Measurements from ENCODE around the gene VAMP5. TPM values are rescaled to one million over a fixed set of nuclear protein-coding genes. Genes with fewer than 3 reads are reported as not detected.
A peak's percentile ranks its signal among the peaks of the same experiment; 100 is the strongest.

The VAMP5 gene
- total RNA-seq (2021), result 6.3 to 7.4 TPM (median 7.0 TPM) in 3 replicates
- percentile 40 among the genes with signal in this experiment for Bru-seq, nascent RNA
- long read RNA-seq, experiment 1, partial matches to known transcripts, result 0 of 4 reads
- long read RNA-seq, experiment 1, other reads (novel, unspliced or antisense), result 1 of 4 reads
- long read RNA-seq, experiment 2, partial matches to known transcripts, result 0 of 1 reads
- long read RNA-seq, experiment 2, other reads (novel, unspliced or antisense), result 0 of 1 reads
- long read RNA-seq, experiment 3, result 0 reads

- Mint-ChIP-seq H3K4me3 (peak within 1 kb of the TSS; percentile 65), H3K4me1 (peaks cover 19% of the 10 kb centered on the region), H3K27ac (no peak within 1 kb of the TSS; the same call in 1 of the 2 replicates), H3K9me3 (no peaks in the 10 kb centered on the region), H3K36me3 (0 out of 2 replicates have a peak, but pooled peaks cover 3% of the 10 kb centered on the region), H3K27me3 (ENCODE audit: low read depth) (peaks cover 40% of the 10 kb centered on the region)
- ATAC-seq (peak; percentile 75), DNase-seq (ENCODE audit: low spot score) (no peak)
- TF ChIP-seq ZNF532 (CRISPR knock-in tag; IDR thresholded peaks at IDR 0.05; ENCODE audit: borderline replicate concordance) (no peak), GABPB1 (CRISPR knock-in tag; IDR thresholded peaks at IDR 0.05) (peak; percentile 12; the same call in 1 of the 2 replicates), RELA (CRISPR knock-in tag; IDR thresholded peaks at IDR 0.05; ENCODE audit: borderline replicate concordance) (no peak), FOXP1 (CRISPR knock-in tag; IDR thresholded peaks at IDR 0.05; ENCODE audit: borderline replicate concordance) (0 out of 2 replicates have a peak, but pooled peaks have one; percentile 35), IRF2 (CRISPR knock-in tag; IDR thresholded peaks at IDR 0.05; ENCODE audit: borderline replicate concordance, low read depth) (no peak), SP1 (CRISPR knock-in tag; conservative IDR thresholded peaks at IDR 0.05) (0 out of 2 replicates have a peak, but pooled peaks have one; percentile 12)
- ChIA-PET POLR2A (interaction anchor here (1.3 kb wide), 1 partner anchor 11 kb away, joined by 5 read pairs; the partner anchor contains the start of gene RNF181), CTCF (no interaction called here)
Measured at GRCh38 chr2:85584354-85584856, at the start of gene VAMP5. Gene VAMP5 (plus strand): TSS chr2:85584431. CDS start chr2:85584491, 60 bp downstream.

GRCh38 chr2:85534881-85535280 lies 49.4 kb upstream of the VAMP5 start:
- Mint-ChIP-seq H3K4me1 (peaks cover 15% of the 10 kb centered on the region), H3K27ac (no peak overlapping the region), H3K27me3 (ENCODE audit: low read depth) (no peaks in the 10 kb centered on the region; the same call in 1 of the 2 replicates), H3K9me3 (peaks cover 4% of the 10 kb centered on the region), H3K4me3 (no peak overlapping the region), H3K36me3 (peaks cover 5% of the 10 kb centered on the region)
- ATAC-seq (no peak), DNase-seq (ENCODE audit: low spot score) (no peak)
- ChIA-PET CTCF (interaction anchor here (1.0 to 1.4 kb wide), 2 partner anchors 17 to 97 kb away, joined by 3 read pairs; no protein-coding TSS in a partner anchor), POLR2A (interaction anchor here (1.0 kb wide), 1 partner anchor 11 kb away, joined by 3 read pairs; no protein-coding TSS in a partner anchor)
- TF ChIP-seq ZBTB21 (CRISPR knock-in tag; IDR thresholded peaks at IDR 0.05; ENCODE audit: borderline replicate concordance), result no peak
- TF ChIP-seq ETV6 (CRISPR knock-in tag; IDR thresholded peaks at IDR 0.05), result no peak
- TF ChIP-seq ZNF232 (CRISPR knock-in tag; IDR thresholded peaks at IDR 0.05), result no peak
- TF ChIP-seq STAT6 (CRISPR knock-in tag; conservative IDR thresholded peaks at IDR 0.05; ENCODE audit: low read depth), result no peak
- no peak for TF ChIP-seq ATF6 (CRISPR knock-in tag; IDR thresholded peaks at IDR 0.05)
- TF ChIP-seq E2F4 (CRISPR knock-in tag; IDR thresholded peaks at IDR 0.05; ENCODE audit: borderline replicate concordance, low read depth), result no peak
- no peak for TF ChIP-seq NFYB (CRISPR knock-in tag; conservative IDR thresholded peaks at IDR 0.05; ENCODE audit: low read depth)
- TF ChIP-seq MAX (CRISPR knock-in tag; IDR thresholded peaks at IDR 0.05), result no peak
- no peak for TF ChIP-seq ZNF317 (CRISPR knock-in tag; IDR thresholded peaks at IDR 0.05; ENCODE audit: borderline replicate concordance, low read depth)
- no peak for TF ChIP-seq ESRRA (CRISPR knock-in tag; IDR thresholded peaks at IDR 0.05; ENCODE audit: borderline replicate concordance)
- TF ChIP-seq TEAD4 (CRISPR knock-in tag; IDR thresholded peaks at IDR 0.05), result no peak
- no peak for TF ChIP-seq GTF2I (CRISPR knock-in tag; conservative IDR thresholded peaks at IDR 0.05)
- TF ChIP-seq ATF3 (CRISPR knock-in tag; conservative IDR thresholded peaks at IDR 0.05), result no peak
